Anterior cingulate cortex (tissue), 58 donors: ENCODE measurements around the gene ZBTB8B.

Experiments used
- DNase-seq, 58 donors: peaks; one replicate each; lab custom pipeline; 2025; lab: John Stamatoyannopoulos, UW

The ZBTB8B gene

GRCh38 chr1:32501865-32502264, 37.0 kb downstream of the ZBTB8B start:
- peak in 5 of 58 donors; percentile 1 to 6 (median 3) for DNase-seq

DNA sequence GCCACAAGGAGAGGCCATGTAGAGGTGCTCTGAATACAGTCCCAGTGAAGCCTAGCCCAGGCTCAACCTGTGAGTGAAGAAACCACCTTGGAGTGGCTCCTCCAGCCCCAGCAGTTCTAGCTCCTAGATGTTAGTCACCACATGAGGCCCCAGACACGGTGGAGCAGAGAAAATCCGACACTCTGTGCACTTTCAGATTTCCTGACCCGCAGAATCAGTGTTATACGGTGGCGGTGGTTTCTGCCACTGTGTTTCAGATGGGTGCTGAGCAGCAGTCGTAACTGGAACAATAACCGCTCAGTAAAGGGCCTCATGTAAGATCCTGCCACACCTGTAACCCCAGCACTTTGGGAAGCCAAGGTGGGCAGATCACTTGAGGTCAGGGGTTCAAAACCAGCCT, 38.3 kb downstream of the ZBTB8B start:
- DNase-seq = no peak

GRCh38 chr1:32507021-32507420, 42.1 kb downstream of the ZBTB8B start:
- no peak for DNase-seq

- no peak for DNase-seq
Observed at GRCh38 chr1:32508761-32509160, 43.9 kb downstream of the ZBTB8B start.

DNA sequence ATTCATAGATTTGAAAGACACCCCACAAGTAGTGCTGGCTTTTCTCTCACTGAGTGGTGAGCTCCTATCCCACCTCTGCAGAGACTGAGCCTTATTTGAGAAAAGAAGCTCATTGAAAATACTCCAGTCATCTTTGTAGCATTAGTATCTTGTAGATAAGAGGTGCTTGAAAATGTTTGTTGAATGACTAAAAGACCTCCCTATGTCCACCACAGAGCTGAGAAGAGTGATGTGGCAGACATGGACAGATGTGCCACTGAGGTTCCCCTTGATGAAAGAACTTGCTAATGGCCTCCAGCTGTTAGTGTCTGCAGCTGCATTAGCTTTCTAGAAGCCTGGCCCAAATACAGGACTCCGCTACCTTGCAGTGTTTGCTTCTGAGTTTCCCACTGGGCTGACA, 45.1 kb downstream of the ZBTB8B start:
- no peak for DNase-seq
